ENCODE measurements around the gene ADGRG3. TPM values are rescaled to one million over a fixed set of nuclear protein-coding genes. Genes with fewer than 3 reads are reported as not detected.

Gene ADGRG3
- total RNA-seq, 4 donors from 2014 or later, result 3.8 to 14.2 (median 8.2) TPM

DNA sequence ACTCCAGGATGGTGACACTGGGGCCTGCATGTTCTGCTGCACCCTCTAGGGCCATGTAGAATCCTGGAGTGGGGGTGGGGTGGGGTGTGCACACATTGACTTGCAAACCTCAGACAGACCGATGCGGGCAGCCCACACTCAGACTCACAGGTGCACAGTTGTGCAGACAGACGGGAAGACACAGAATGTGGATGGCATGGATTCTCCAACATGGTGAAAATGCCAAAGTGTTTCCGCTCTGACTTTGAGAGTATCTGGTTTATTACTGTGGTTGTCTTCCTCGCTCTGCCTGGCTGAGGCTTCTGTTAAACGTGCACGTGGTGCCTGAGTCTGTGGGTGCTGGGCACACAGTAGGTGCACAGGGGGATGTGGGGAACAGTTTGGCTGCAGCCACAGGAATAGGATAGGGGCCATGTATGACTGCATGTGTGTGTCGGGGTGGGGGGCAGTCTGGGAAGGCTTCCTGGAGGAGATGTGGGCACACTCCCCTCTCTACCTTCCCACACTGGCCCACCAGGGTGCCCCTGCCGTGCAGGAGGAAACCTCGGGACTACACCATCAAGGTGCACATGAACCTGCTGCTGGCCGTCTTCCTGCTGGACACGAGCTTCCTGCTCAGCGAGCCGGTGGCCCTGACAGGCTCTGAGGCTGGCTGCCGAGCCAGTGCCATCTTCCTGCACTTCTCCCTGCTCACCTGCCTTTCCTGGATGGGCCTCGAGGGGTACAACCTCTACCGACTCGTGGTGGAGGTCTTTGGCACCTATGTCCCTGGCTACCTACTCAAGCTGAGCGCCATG is 9.0 kb upstream of the ADGRG3 start:
- DNase-seq, result no peak
- H3K4me3 ChIP-seq (replicated peaks in 1 of 3), result no peak overlapping the region
- no peaks in the 10 kb centered on the region for H3K27me3 ChIP-seq
- no peaks in the 10 kb centered on the region for H3K4me1 ChIP-seq
- no peaks in the 10 kb centered on the region for H3K9me3 ChIP-seq
- TF ChIP-seq, protein P1, sequence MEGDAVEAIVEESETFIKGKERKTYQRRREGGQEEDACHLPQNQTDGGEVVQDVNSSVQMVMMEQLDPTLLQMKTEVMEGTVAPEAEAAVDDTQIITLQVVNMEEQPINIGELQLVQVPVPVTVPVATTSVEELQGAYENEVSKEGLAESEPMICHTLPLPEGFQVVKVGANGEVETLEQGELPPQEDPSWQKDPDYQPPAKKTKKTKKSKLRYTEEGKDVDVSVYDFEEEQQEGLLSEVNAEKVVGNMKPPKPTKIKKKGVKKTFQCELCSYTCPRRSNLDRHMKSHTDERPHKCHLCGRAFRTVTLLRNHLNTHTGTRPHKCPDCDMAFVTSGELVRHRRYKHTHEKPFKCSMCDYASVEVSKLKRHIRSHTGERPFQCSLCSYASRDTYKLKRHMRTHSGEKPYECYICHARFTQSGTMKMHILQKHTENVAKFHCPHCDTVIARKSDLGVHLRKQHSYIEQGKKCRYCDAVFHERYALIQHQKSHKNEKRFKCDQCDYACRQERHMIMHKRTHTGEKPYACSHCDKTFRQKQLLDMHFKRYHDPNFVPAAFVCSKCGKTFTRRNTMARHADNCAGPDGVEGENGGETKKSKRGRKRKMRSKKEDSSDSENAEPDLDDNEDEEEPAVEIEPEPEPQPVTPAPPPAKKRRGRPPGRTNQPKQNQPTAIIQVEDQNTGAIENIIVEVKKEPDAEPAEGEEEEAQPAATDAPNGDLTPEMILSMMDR (IDR thresholded peaks at IDR 0.05), result no peak
- no peak for TF ChIP-seq POLR2A (IDR thresholded peaks at IDR 0.05)
- no peak overlapping the region for H3K27ac ChIP-seq
- WGBS, 2 donors, result 86 to 89% methylated on average over 12 to 16 of the region's 19 CpGs
- H3K36me3 ChIP-seq, result peaks cover 83 to 92% of the 10 kb centered on the region in 2 donors
- intact Hi-C loops (cut with DNase I), result no loop called here

DNA sequence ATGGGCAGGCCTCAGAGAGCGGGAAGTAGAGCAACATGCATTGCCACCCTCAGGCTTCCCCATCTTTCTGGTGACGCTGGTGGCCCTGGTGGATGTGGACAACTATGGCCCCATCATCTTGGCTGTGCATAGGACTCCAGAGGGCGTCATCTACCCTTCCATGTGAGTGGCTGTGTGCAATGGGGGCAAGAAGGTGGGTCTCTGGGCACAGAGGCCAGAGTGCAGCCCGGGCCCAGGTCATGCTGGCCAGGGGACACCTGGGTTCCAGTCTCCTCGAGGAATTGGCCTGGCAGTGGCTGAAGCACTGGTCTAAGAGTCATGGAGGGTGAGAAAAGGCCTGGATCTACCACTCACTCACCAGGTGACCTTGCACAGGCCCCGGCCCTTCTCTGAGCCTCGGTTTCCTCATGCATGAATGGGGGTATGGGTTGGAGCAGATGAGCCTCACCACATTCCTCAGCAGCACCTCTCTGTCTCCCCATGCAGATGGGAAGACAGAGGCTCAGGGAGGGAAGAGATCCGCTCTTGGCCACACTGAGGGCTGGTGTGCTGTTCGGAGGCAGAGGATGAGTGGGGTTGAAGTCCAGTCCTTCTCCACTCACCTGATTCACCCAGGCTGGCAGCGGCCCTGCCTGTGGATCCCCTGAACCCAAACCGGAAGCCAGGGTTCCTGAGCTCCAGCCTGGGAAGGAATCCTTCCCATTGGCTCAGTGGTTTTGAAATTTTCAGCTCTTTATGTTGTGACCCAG is 7.2 kb upstream of the ADGRG3 start:
- intact Hi-C loops (cut with DNase I), result no loop called here
- DNase-seq, result no peak
- no peaks in the 10 kb centered on the region for H3K9me3 ChIP-seq
- no peak overlapping the region for H3K27ac ChIP-seq
- no peaks in the 10 kb centered on the region for H3K27me3 ChIP-seq
- H3K4me1 ChIP-seq, result no peaks in the 10 kb centered on the region
- peaks cover 80 to 87% of the 10 kb centered on the region in 2 donors for H3K36me3 ChIP-seq
- WGBS, 2 donors, result 95 to 97% methylated on average over 10 to 11 of the region's 11 CpGs
- no peak overlapping the region for H3K4me3 ChIP-seq (replicated peaks in 1 of 3)
- TF ChIP-seq, protein P1 (IDR thresholded peaks at IDR 0.05), result no peak
- no peak for TF ChIP-seq POLR2A (IDR thresholded peaks at IDR 0.05)

DNA sequence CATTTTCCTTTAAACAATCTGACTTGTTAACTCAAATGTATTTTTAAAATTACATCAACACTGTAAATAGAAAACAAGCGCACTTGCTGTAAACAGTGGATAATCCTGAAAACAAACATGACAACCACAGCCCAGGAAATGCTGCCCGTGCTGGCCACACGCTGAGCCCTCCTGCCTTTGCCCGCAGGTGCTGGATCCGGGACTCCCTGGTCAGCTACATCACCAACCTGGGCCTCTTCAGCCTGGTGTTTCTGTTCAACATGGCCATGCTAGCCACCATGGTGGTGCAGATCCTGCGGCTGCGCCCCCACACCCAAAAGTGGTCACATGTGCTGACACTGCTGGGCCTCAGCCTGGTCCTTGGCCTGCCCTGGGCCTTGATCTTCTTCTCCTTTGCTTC is 6.6 kb upstream of the ADGRG3 start:
- no peaks in the 10 kb centered on the region for H3K9me3 ChIP-seq
- H3K36me3 ChIP-seq, result peaks cover 73 to 81% of the 10 kb centered on the region in 2 donors
- no peaks in the 10 kb centered on the region for H3K27me3 ChIP-seq
- DNase-seq, result no peak
- TF ChIP-seq, protein P1 (IDR thresholded peaks at IDR 0.05), result no peak
- TF ChIP-seq POLR2A (IDR thresholded peaks at IDR 0.05), result no peak
- 87 to 91% methylated on average over 7 of the region's 7 CpGs for WGBS, 2 donors
- H3K4me1 ChIP-seq, result no peaks in the 10 kb centered on the region
- intact Hi-C loops (cut with DNase I), result no loop called here
- H3K27ac ChIP-seq, result no peak overlapping the region
- H3K4me3 ChIP-seq (replicated peaks in 1 of 3), result no peak overlapping the region

DNA sequence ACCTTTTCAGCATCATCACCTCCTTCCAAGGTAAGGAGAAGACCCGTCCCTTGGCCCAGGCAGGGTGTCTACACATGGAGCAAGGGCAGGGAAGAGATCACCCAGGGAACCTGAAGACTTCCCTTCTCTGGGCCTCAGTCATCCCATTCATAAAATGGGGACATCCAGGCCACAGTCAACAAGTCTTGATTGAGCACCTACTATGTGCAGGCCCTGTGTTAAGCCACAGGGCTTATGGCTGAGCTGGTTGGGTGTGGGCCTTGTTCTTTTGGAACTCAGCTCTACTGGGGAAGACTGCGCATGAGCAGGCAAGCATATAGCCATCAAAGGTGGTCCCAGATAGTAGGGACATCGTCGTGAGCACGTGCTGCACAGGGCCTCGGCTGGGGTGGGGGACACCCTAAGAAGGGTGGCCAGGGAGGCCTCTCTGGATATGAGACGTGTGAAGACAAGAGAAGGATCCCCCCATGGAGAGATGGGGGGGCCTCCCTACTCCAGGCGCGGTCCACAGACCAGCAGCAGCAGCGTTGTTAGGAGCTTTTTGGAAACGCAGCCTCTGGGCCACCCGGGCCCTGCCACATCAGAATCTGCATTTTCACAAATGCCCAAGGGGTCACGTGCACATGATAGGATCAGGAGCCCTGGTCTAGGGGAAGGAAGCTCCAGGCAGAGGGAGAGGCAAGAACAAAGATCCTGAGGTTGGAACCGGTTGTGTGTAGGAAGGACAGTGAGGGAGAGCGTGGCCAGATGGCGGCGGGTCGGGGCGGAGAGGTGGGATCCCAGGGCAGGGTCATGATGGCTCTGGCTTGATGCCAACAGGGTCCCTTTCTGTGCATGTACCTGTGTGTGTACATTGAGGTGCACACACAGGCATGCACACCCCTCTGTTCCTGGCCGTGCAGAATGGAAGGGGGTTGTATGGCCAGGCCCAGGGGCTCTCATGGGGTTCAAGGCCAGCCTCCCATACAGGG is 5.9 kb upstream of the ADGRG3 start:
- Histone ChIP-seq H3K4me1 (no peaks in the 10 kb centered on the region), H3K27ac (no peak overlapping the region), H3K36me3 (peaks cover 66 to 74% of the 10 kb centered on the region in 2 donors), H3K9me3 (no peaks in the 10 kb centered on the region), H3K27me3 (no peaks in the 10 kb centered on the region), H3K4me3 (replicated peaks in 1 of 3) (no peak overlapping the region)
- 89 to 91% methylated on average over 18 to 20 of the region's 20 CpGs for WGBS, 2 donors
- no peak for TF ChIP-seq POLR2A (IDR thresholded peaks at IDR 0.05)
- TF ChIP-seq, protein P1 (IDR thresholded peaks at IDR 0.05), result no peak
- DNase-seq, result no peak
- intact Hi-C loops (cut with DNase I), result no loop called here

All from thyroid gland (tissue), 4 donors.